ENCODE data around the gene ACHE.

ACHE gene

GRCh38 chr7:100881136-100881535, 14.6 kb downstream of the ACHE start:
- TF ChIP-seq CTCF (IDR thresholded peaks at IDR 0.05; ENCODE audit: low read depth, low read length, missing control alignments): no peak
- DNase-seq (ENCODE audit: low read depth): no peak
- no peak overlapping the region for H3K4me3 ChIP-seq (ENCODE audit: low read depth, low read length)

- TF ChIP-seq CTCF (IDR thresholded peaks at IDR 0.05; ENCODE audit: low read depth, low read length, missing control alignments): no peak
- DNase-seq (ENCODE audit: low read depth): no peak
- H3K4me3 ChIP-seq (ENCODE audit: low read depth, low read length): no peak overlapping the region
These were observed 15.0 kb downstream of the ACHE start for GRCh38 chr7:100880645-100881044.

GRCh38 chr7:100879685-100880261, 15.9 kb downstream of the ACHE start:
- DNase-seq (ENCODE audit: low read depth): no peak
- H3K4me3 ChIP-seq (ENCODE audit: low read depth, low read length): no peak overlapping the region
- no peak for TF ChIP-seq CTCF (IDR thresholded peaks at IDR 0.05; ENCODE audit: low read depth, low read length, missing control alignments)

- TF ChIP-seq CTCF (IDR thresholded peaks at IDR 0.05; ENCODE audit: low read depth, low read length, missing control alignments): no peak
- no peak for DNase-seq (ENCODE audit: low read depth)
These were observed 17.0 kb downstream of the ACHE start for GRCh38 chr7:100878685-100879084.

GRCh38 chr7:100878013-100878412, 17.7 kb downstream of the ACHE start:
- TF ChIP-seq CTCF (IDR thresholded peaks at IDR 0.05; ENCODE audit: low read depth, low read length, missing control alignments): no peak
- no peak for DNase-seq (ENCODE audit: low read depth)
- no peak overlapping the region for H3K4me3 ChIP-seq (ENCODE audit: low read depth, low read length)

More at GRCh38 chr7:100878685-100879084, 17.0 kb downstream of the ACHE start:
- no peak overlapping the region for H3K4me3 ChIP-seq (ENCODE audit: low read depth, low read length)

GRCh38 chr7:100875356-100875751, 20.3 kb downstream of the ACHE start:
- DNase-seq (ENCODE audit: low read depth): no peak
- no peak for TF ChIP-seq CTCF (IDR thresholded peaks at IDR 0.05; ENCODE audit: low read depth, low read length, missing control alignments)
- peak overlapping the region; percentile 86 for H3K4me3 ChIP-seq (ENCODE audit: low read depth, low read length)
